SK-N-SH (cell line): ENCODE measurements around the gene PRELID1. TPM values are rescaled to one million over a fixed set of nuclear protein-coding genes. Genes with fewer than 3 reads are reported as not detected.

Experiments used
- CTCF ChIA-PET: fragments of 300-600, 350-600 bp; formaldehyde crosslinking; extraction: SDS; loops from one replicate; lab custom pipeline; 2021; lab: Yijun Ruan, JAX
- POLR2A ChIA-PET: fragments of 350-600 bp; sonication (Branson Sonifier 250); formaldehyde crosslinking; extraction: SDS; loops from one replicate; lab custom pipeline; 2020; ENCODE audit warnings: antibody characterized with exemption, inconsistent platforms; lab: Yijun Ruan, JAX
- DNase-seq: peaks from one replicate; pipeline ENCODE4 v3.0.0; 2012
- H2AFZ ChIP-seq: fragments of 200-600 bp; sonication (generic); 2 replicates; pipeline ENCODE4 v1.8.1; 2016; ENCODE audit warnings: antibody characterized with exemption, mild to moderate bottlenecking, low read depth
- H3F3A ChIP-seq: fragments of 200-600 bp; sonication (generic); replicated peaks from 2 replicates; pipeline ENCODE3; 2016; ENCODE audit warnings: antibody characterized with exemption, mild to moderate bottlenecking; ENCODE audit not compliant: insufficient read depth
- H3K27ac ChIP-seq, 2 experiments: fragments of 200-500 bp in 1 of 2; fragments of 200-600 bp in 1 of 2; sonication (Bioruptor generic) in 1 of 2; sonication (generic), shearing (Covaris generic) in 1 of 2; 2 replicates each; pipeline versions ENCODE4 v1.5.1 to v1.6.1; 2014 to 2016; ENCODE audit warnings: low read depth in 2 of 2, inconsistent platforms in 1 of 2, low read length in 1 of 2, mild to moderate bottlenecking in 1 of 2, mixed read lengths in 1 of 2
- H3K27me3 ChIP-seq: fragments of 200-600 bp; sonication (generic), shearing (Covaris generic); 2 replicates; pipeline ENCODE4 v1.6.1; 2016; ENCODE audit warnings: mixed run types; ENCODE audit not compliant: insufficient read depth
- H3K36me3 ChIP-seq, 2 experiments: fragments of 200-500 bp in 1 of 2; fragments of 200-600 bp in 1 of 2; sonication (Bioruptor generic) in 1 of 2; sonication (generic) in 1 of 2; replicated peaks in 1 of 2; 2 replicates each; pipeline versions ENCODE3 to v1.5.1; 2014 to 2016; ENCODE audit warnings: low read length in 1 of 2, mild to moderate bottlenecking in 1 of 2; ENCODE audit not compliant: insufficient read depth in 2 of 2, control insufficient read depth in 1 of 2
- H3K4me1 ChIP-seq, 2 experiments: fragments of 200-500 bp in 1 of 2; fragments of 200-600 bp in 1 of 2; sonication (Bioruptor generic) in 1 of 2; sonication (generic), shearing (Covaris generic) in 1 of 2; 2 replicates each; pipeline versions ENCODE4 v1.5.1 to v1.6.1; 2014 to 2016; ENCODE audit warnings: low read depth in 1 of 2, low read length in 1 of 2, mixed run types in 1 of 2; ENCODE audit not compliant: insufficient read depth in 2 of 2, control insufficient read depth in 1 of 2
- H3K4me2 ChIP-seq: fragments of 200-600 bp; sonication (generic), shearing (Covaris generic); 2 replicates; pipeline ENCODE4 v1.6.1; 2017; ENCODE audit warnings: mixed run types
- H3K4me3 ChIP-seq, 2 experiments: fragments of 200-500 bp in 1 of 2; fragments of 200-600 bp in 1 of 2; sonication (Bioruptor generic) in 1 of 2; sonication (generic), shearing (Covaris generic) in 1 of 2; 2 replicates each; pipeline versions ENCODE4 v1.5.1 to v1.8.1; 2014 to 2016; ENCODE audit warnings: low read depth in 2 of 2, inconsistent platforms in 1 of 2, low read length in 1 of 2, mild to moderate bottlenecking in 1 of 2, mixed read lengths in 1 of 2, moderate library complexity in 1 of 2
- H3K79me2 ChIP-seq: fragments of 200-600 bp; sonication (generic); 2 replicates; pipeline ENCODE4 v1.8.1; 2017; ENCODE audit warnings: mild to moderate bottlenecking; ENCODE audit not compliant: insufficient read depth
- H3K9ac ChIP-seq: fragments of 200-600 bp; sonication (generic); 2 replicates; pipeline ENCODE4 v1.6.1; 2017; ENCODE audit warnings: mixed run types
- H3K9me2 ChIP-seq: fragments of 200-600 bp; sonication (generic); 2 replicates; pipeline ENCODE4 v1.6.1; 2017; ENCODE audit warnings: mixed run types
- H3K9me3 ChIP-seq: fragments of 200-600 bp; sonication (generic); 2 replicates; pipeline ENCODE4 v1.6.1; 2017; ENCODE audit warnings: mixed run types, mild to moderate bottlenecking, moderate library complexity
- H4K20me1 ChIP-seq: fragments of 200-600 bp; sonication (generic); 2 replicates; pipeline ENCODE4 v1.6.1; 2017; ENCODE audit warnings: mild to moderate bottlenecking, mixed run types; ENCODE audit not compliant: insufficient read depth
- EP300 ChIP-seq, 2 experiments: IDR thresholded peaks; 2 replicates each; pipeline versions ENCODE4 v1.4.0 to v1.6.1; 2012; ENCODE audit warnings: borderline replicate concordance in 1 of 2, low read depth in 1 of 2, low read length in 1 of 2
- FOXJ3 ChIP-seq: sonication (generic); formaldehyde crosslinking; IDR thresholded peaks from 2 replicates; pipeline ENCODE4 v1.5.1; 2020; ENCODE audit warnings: mild to moderate bottlenecking, missing genetic modification reagents
- FOXM1 ChIP-seq: IDR thresholded peaks from 2 replicates; pipeline ENCODE4 v1.4.0; 2012; ENCODE audit warnings: low read depth, mild to moderate bottlenecking
- GABPA ChIP-seq: IDR thresholded peaks from 2 replicates; pipeline ENCODE4 v1.4.0; 2012; ENCODE audit warnings: low read depth, mild to moderate bottlenecking
- JUND ChIP-seq: IDR thresholded peaks from 2 replicates; pipeline ENCODE4 v1.4.0; 2012
- NFIC ChIP-seq: IDR thresholded peaks from 2 replicates; pipeline ENCODE4 v1.4.0; 2012; ENCODE audit warnings: borderline replicate concordance
- RCOR1 ChIP-seq: fragments of 150-350 bp; IDR thresholded peaks from 2 replicates; pipeline ENCODE4 v1.6.1; 2017; ENCODE audit warnings: antibody characterized with exemption, low read length
- RFX5 ChIP-seq: IDR thresholded peaks from 2 replicates; pipeline ENCODE4 v1.6.1; 2012; ENCODE audit warnings: mild to moderate bottlenecking, improper control_type of control experiment, low read length
- SMC3 ChIP-seq: IDR thresholded peaks from 2 replicates; pipeline ENCODE4 v1.6.1; 2012; ENCODE audit warnings: low read depth, low read length, improper control_type of control experiment
- YY1 ChIP-seq: IDR thresholded peaks from 2 replicates; pipeline ENCODE4 v1.4.0; 2012; ENCODE audit warnings: low read depth, mild to moderate bottlenecking
- WGBS: methylation state at CpG from one replicate; pipeline ENCODE4 v1.1.6; 2017; ENCODE audit warnings: low lambda C conversion rate; 5-methylcytosine and 5-hydroxymethylcytosine counted together
- polyA plus RNA-seq, 3 experiments: library from polyadenylated mRNA; depleted of rRNA; stranded (reverse); fragments of >200 nt; gene quantifications; 2 replicates each; pipeline ENCODE4 v1.2.3, GENCODE V29; 2012
- TF ChIP-seq, protein P1 (sequence below): IDR thresholded peaks from 2 replicates; pipeline ENCODE4 v1.4.0; 2012; ENCODE audit warnings: low read depth, borderline replicate concordance
- TF ChIP-seq, protein P2 (sequence below): fragments of 150-350 bp; IDR thresholded peaks from 2 replicates; pipeline ENCODE4 v1.6.1; 2016; ENCODE audit warnings: mild to moderate bottlenecking, low read depth, low read length
- TF ChIP-seq, protein P3 (sequence below): IDR thresholded peaks from 2 replicates; pipeline ENCODE4 v1.4.0; 2012; ENCODE audit warnings: low read depth
- TF ChIP-seq, protein P4 (sequence below): fragments of 150-350 bp; IDR thresholded peaks from 2 replicates; pipeline ENCODE4 v1.6.1; 2017; ENCODE audit warnings: antibody characterized with exemption, low read length, low read depth, borderline replicate concordance
- TF ChIP-seq, protein P5 (sequence below): IDR thresholded peaks from 2 replicates; pipeline ENCODE4 v1.4.0; 2012; ENCODE audit warnings: low read depth, borderline replicate concordance

The PRELID1 gene
- polyA plus RNA-seq, 1 of the 3 experiments (the other 2 are of a cell fraction): 344 TPM

DNA sequence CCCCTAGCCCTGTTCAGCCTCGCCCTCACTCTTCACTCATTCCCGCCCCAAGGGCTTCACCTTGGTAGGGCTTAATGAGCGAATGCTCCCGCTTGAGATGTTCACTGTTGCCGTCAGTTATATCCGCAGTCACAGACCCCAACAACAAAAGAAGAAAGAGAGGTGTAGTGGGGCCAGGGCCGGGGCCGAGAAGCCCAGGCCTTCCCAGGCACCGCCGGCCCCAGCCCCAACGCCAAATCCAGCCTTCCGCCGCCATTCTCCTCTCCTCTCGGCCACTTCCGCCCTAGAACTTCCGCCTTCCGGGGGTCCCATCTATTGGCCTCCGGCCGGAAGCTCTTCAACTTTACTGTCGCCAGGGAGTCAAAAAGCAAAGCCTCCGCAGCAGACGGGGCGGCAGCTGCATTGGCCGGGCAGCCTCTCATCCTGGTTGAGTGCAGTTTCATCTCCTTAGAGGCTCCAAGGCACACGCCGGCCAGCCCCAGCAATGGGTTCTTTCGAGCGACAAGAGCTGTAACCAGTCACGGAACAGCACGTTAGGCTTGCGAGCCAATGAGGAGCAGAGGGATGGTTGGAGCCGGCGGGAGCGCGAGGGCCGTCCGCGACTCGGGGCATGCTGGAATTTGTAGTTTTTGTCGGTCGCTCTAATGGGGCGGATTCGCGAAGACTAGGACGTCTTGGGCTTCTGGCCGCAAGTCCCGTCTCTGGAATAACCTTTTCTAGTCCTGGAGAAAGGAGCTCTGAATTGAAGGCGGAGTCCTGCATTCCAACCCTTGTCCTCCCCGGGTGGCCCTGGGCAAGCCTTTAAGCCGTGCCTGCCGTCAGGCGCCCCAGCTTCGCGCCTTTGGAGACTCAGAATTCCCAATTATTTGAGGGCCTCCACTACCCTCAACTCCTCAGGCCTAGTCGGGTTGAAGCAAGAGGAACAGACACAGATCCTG, 48.1 kb downstream of the PRELID1 start, which contains the start of gene LMAN2 (continued):
- TF ChIP-seq, protein P1, sequence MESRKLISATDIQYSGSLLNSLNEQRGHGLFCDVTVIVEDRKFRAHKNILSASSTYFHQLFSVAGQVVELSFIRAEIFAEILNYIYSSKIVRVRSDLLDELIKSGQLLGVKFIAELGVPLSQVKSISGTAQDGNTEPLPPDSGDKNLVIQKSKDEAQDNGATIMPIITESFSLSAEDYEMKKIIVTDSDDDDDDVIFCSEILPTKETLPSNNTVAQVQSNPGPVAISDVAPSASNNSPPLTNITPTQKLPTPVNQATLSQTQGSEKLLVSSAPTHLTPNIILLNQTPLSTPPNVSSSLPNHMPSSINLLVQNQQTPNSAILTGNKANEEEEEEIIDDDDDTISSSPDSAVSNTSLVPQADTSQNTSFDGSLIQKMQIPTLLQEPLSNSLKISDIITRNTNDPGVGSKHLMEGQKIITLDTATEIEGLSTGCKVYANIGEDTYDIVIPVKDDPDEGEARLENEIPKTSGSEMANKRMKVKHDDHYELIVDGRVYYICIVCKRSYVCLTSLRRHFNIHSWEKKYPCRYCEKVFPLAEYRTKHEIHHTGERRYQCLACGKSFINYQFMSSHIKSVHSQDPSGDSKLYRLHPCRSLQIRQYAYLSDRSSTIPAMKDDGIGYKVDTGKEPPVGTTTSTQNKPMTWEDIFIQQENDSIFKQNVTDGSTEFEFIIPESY: peak; percentile 22; the same call in 1 of the 2 replicates
- TF ChIP-seq GABPA: peak; percentile 99
- TF ChIP-seq EP300 (IDR thresholded peaks at IDR 0.05; ENCODE audit: borderline replicate concordance in 1 of 2, low read depth in 1 of 2, low read length in 1 of 2): no peak

DNA sequence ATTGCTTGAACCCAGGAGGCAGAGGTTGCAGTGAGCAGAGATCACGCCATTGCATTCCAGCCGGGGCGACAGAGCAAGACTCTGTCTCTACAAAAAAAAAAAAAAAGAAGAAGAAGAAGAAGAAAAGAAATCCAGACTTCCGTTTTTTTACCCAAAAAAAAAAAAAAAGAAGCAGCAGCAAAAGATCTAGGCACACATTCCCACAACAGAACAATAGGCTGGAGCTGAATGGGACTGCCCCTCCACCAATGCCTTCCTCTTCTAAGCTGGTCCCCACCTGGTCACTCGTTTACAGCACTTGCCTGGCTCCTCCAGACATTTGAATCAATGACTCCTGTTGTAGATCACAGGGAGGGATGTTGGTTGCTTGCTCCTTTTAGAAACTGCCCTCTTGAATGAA, 49.5 kb downstream of the PRELID1 start:
- H3K36me3 ChIP-seq: peaks cover 4 to 8% of the 10 kb centered on the region in 2 experiments
- H2AFZ ChIP-seq: no peak overlapping the region
- no peak overlapping the region for H3K4me2 ChIP-seq
- H3K27ac ChIP-seq: no peak overlapping the region
- no peak overlapping the region for H3K4me3 ChIP-seq
- TF ChIP-seq SMC3: no peak
- no peak for TF ChIP-seq YY1
- TF ChIP-seq RFX5: no peak
- TF ChIP-seq, protein P2, sequence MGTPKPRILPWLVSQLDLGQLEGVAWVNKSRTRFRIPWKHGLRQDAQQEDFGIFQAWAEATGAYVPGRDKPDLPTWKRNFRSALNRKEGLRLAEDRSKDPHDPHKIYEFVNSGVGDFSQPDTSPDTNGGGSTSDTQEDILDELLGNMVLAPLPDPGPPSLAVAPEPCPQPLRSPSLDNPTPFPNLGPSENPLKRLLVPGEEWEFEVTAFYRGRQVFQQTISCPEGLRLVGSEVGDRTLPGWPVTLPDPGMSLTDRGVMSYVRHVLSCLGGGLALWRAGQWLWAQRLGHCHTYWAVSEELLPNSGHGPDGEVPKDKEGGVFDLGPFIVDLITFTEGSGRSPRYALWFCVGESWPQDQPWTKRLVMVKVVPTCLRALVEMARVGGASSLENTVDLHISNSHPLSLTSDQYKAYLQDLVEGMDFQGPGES: no peak
- no peak for TF ChIP-seq FOXJ3 (CRISPR knock-in tag)
- no peak for TF ChIP-seq JUND
- TF ChIP-seq, protein P3, sequence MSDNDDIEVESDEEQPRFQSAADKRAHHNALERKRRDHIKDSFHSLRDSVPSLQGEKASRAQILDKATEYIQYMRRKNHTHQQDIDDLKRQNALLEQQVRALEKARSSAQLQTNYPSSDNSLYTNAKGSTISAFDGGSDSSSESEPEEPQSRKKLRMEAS: no peak
- no peak for TF ChIP-seq FOXM1
- TF ChIP-seq RCOR1: no peak
- TF ChIP-seq, protein P4, sequence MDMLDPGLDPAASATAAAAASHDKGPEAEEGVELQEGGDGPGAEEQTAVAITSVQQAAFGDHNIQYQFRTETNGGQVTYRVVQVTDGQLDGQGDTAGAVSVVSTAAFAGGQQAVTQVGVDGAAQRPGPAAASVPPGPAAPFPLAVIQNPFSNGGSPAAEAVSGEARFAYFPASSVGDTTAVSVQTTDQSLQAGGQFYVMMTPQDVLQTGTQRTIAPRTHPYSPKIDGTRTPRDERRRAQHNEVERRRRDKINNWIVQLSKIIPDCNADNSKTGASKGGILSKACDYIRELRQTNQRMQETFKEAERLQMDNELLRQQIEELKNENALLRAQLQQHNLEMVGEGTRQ: no peak
- TF ChIP-seq, protein P1: no peak
- no peak for TF ChIP-seq NFIC
- no peak for TF ChIP-seq EP300 (IDR thresholded peaks at IDR 0.05; ENCODE audit: borderline replicate concordance in 1 of 2, low read depth in 1 of 2, low read length in 1 of 2)
- TF ChIP-seq, protein P5, sequence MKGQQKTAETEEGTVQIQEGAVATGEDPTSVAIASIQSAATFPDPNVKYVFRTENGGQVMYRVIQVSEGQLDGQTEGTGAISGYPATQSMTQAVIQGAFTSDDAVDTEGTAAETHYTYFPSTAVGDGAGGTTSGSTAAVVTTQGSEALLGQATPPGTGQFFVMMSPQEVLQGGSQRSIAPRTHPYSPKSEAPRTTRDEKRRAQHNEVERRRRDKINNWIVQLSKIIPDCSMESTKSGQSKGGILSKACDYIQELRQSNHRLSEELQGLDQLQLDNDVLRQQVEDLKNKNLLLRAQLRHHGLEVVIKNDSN: no peak
- H4K20me1 ChIP-seq: no peaks in the 10 kb centered on the region
- POLR2A ChIA-PET: interaction anchor here (1.8 kb wide), 1 partner anchor 8 kb away, joined by 8 read pairs; no protein-coding TSS in a partner anchor
- 76% methylated on average over 5 of the region's 5 CpGs for WGBS
- H3K79me2 ChIP-seq: peaks cover 34% of the 10 kb centered on the region
- H3K9me3 ChIP-seq: no peaks in the 10 kb centered on the region
- H3K27me3 ChIP-seq: no peaks in the 10 kb centered on the region
- H3F3A ChIP-seq: no peaks in the 10 kb centered on the region
- H3K9ac ChIP-seq: no peak overlapping the region
- CTCF ChIA-PET: interaction anchor here (1.5 to 1.6 kb wide), 2 partner anchors 9 to 11 kb away, joined by 4 to 6 read pairs; no protein-coding TSS in a partner anchor
- DNase-seq: no peak
- H3K4me1 ChIP-seq: peaks cover 5 to 27% of the 10 kb centered on the region in 2 experiments; a peak in 3 of 4 replicates
- H3K9me2 ChIP-seq: no peaks in the 10 kb centered on the region
